Lower leg skin (tissue), 3 donors: ENCODE results near the gene FN1.

Experiments used
- CTCF ChIP-seq, 3 donors: fragments of 450-650 bp; IDR thresholded peaks; one replicate each; pipeline ENCODE4 v1.5.1; 2016; ENCODE audit warnings: antibody characterized with exemption in 3 of 3, mild to moderate bottlenecking in 3 of 3, moderate library complexity in 2 of 3
- POLR2A ChIP-seq, 2 donors: fragments of 450-650 bp; IDR thresholded peaks; one replicate each; pipeline ENCODE4 v1.6.1; 2016 to 2017; ENCODE audit warnings: antibody characterized with exemption in 2 of 2, mild to moderate bottlenecking in 1 of 2, moderate library complexity in 1 of 2

DNA sequence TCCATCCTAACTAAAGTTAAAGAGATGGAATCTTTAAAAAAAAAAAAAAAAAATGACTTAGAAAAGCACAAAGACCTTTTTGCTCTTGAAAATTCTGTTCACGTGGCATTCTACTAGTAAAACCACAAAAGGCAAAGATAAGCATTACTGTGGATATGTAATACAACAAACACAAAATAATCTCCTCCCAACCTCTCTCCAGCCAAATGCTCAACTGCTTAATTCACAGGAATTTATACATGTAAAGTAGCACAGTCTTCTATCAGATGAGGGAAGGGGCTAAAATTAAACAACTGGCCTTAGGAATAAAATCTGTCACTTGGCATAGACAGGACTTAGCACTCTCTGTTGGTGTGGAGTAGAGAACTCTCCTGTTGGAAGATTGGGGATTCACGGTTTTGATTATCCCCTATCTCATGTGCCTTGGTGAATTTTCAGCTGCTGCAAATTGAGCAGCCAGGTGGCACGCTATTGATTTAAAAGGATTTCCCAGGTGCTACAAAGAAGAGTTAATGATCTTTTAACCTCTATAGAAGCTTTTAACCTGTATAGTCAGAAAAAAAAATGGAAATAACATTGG, 66.6 kb downstream of the FN1 start:
- TF ChIP-seq CTCF (IDR thresholded peaks at IDR 0.05) (no peak), POLR2A (IDR thresholded peaks at IDR 0.05) (no peak)
